Measurements from ENCODE around the gene PPM1D.

Gene PPM1D

DNA sequence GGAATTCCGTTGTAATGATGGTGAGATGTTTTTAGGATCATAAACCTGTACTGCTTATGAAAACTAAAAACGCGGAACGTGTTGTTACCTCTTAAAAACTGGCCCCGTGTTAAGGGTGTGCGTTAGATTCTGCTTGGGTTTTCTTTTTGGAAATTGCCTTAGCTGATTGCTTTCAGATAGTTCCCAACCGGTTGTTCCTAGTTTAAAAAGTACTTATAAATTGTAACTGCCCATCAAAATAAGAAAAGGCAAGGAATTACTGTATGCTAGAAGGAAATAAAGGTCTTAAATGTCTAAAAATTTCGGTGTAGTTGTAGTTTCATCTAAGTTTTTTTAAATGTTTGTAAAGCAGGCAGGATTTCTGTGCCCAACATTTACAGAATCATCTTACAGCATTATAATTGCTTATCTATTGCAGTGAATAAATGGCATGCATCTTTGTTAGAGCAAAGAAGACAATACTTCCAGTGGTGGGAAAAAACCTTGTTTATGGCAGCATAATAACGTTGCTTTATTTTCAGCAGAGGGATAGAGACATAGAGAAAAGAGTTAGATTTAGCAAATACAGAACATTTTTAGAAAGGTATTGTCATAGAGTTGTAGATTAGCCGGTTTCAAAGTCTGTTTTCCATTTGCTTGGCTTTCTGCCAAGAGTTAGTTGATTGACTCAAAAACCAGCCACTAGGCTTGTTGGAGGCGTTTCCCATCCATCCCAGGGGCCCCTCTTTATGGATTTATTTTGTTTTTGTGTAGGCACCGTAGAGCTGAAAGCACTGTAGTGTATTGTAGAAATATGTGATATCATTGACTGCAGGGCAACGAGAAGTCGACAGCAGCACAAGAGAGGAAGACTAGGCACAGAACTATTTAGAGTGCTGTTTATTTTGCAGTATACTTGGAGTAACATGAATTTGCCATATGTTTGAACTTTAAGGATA, 1.7 kb downstream of the PPM1D start:
- H3K4me1 ChIP-seq (ENCODE audit: control insufficient read depth, insufficient read depth, low read length), result peaks cover 25% of the 10 kb centered on the region
- H3K4me3 ChIP-seq (ENCODE audit: low read depth, low read length), result peak overlapping the region; percentile 94
- no peaks in the 10 kb centered on the region for H3K9me3 ChIP-seq (ENCODE audit: control insufficient read depth, insufficient read depth, low read depth, low read length)
- peak overlapping the region; percentile 98 for H3K27ac ChIP-seq (ENCODE audit: extremely low read depth, low read depth, low read length)
- ChIA-PET POLR2A (interaction anchor here (0.6 to 3.2 kb wide), 4 partner anchors 13 to 163 kb away, joined by 3 to 30 read pairs (median 4); partner anchors contain the start of gene BCAS3), CTCF (interaction anchor here (0.6 to 5.0 kb wide), 17 partner anchors 8 to 460 kb away, joined by 3 to 51 read pairs (median 3); partner anchors contain the start of gene BCAS3)
- H3K36me3 ChIP-seq (ENCODE audit: control insufficient read depth in 2 of 2, insufficient read depth in 1 of 2, low read length in 2 of 2), result no peaks in the 10 kb centered on the region; a peak in 1 of 3 replicates
- TF ChIP-seq, protein P1, sequence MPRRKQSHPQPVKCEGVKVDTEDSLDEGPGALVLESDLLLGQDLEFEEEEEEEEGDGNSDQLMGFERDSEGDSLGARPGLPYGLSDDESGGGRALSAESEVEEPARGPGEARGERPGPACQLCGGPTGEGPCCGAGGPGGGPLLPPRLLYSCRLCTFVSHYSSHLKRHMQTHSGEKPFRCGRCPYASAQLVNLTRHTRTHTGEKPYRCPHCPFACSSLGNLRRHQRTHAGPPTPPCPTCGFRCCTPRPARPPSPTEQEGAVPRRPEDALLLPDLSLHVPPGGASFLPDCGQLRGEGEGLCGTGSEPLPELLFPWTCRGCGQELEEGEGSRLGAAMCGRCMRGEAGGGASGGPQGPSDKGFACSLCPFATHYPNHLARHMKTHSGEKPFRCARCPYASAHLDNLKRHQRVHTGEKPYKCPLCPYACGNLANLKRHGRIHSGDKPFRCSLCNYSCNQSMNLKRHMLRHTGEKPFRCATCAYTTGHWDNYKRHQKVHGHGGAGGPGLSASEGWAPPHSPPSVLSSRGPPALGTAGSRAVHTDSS (tag by site-specific recombination; IDR thresholded peaks at IDR 0.05), result peak; percentile 70
- TF ChIP-seq ZNF211 (tag by site-specific recombination; IDR thresholded peaks at IDR 0.05; ENCODE audit: low read depth) (no peak), ZNF350 (tag by site-specific recombination; IDR thresholded peaks at IDR 0.05) (no peak), MZF1 (tag by site-specific recombination; IDR thresholded peaks at IDR 0.05; ENCODE audit: borderline replicate concordance) (peak; percentile 18; the same call in 1 of the 2 replicates), ZNF121 (tag by site-specific recombination; IDR thresholded peaks at IDR 0.05) (no peak), ZNF239 (tag by site-specific recombination; IDR thresholded peaks at IDR 0.05) (no peak), ZNF549 (tag by site-specific recombination; IDR thresholded peaks at IDR 0.05) (no peak), ZNF311 (tag by site-specific recombination; IDR thresholded peaks at IDR 0.05; ENCODE audit: borderline replicate concordance) (no peak), ZFP69B (tag by site-specific recombination; IDR thresholded peaks at IDR 0.05) (peak; percentile 11; the same call in 1 of the 2 replicates), ZFHX2 (tag by site-specific recombination; conservative IDR thresholded peaks at IDR 0.05) (peak; percentile 38; the same call in 1 of the 2 replicates), ZNF324 (tag by site-specific recombination; IDR thresholded peaks at IDR 0.05) (no peak), ZNF629 (tag by site-specific recombination; IDR thresholded peaks at IDR 0.05) (peak; percentile 44; the same call in 1 of the 2 replicates), ZNF501 (tag by site-specific recombination; IDR thresholded peaks at IDR 0.05) (peak; percentile 35; the same call in 1 of the 2 replicates), ZNF133 (tag by site-specific recombination; IDR thresholded peaks at IDR 0.05) (no peak), ZNF366 (tag by site-specific recombination; conservative IDR thresholded peaks at IDR 0.05) (peak; percentile 78), IKZF3 (tag by site-specific recombination; IDR thresholded peaks at IDR 0.05) (peak; percentile 72), ZBTB48 (tag by site-specific recombination; IDR thresholded peaks at IDR 0.05) (peak; percentile 87), OSR2 (tag by site-specific recombination; IDR thresholded peaks at IDR 0.05) (0 out of 2 replicates have a peak, but pooled peaks have one; percentile 11), ZNF768 (tag by site-specific recombination; IDR thresholded peaks at IDR 0.05) (no peak), ZNF76 (tag by site-specific recombination; IDR thresholded peaks at IDR 0.05; ENCODE audit: borderline replicate concordance, low read depth) (peak; percentile 80), ZNF2 (tag by site-specific recombination; IDR thresholded peaks at IDR 0.05) (0 out of 2 replicates have a peak, but pooled peaks have one; percentile 14), SP7 (tag by site-specific recombination; IDR thresholded peaks at IDR 0.05) (peak; percentile 28), SP3 (tag by site-specific recombination; IDR thresholded peaks at IDR 0.05) (peak; percentile 68), ZNF600 (tag by site-specific recombination; IDR thresholded peaks at IDR 0.05) (peak; percentile 81), KLF10 (tag by site-specific recombination; IDR thresholded peaks at IDR 0.05) (peak; percentile 69; the same call in 1 of the 2 replicates), ZNF266 (tag by site-specific recombination; IDR thresholded peaks at IDR 0.05; ENCODE audit: low read depth) (no peak)
- TF ChIP-seq, protein P2, sequence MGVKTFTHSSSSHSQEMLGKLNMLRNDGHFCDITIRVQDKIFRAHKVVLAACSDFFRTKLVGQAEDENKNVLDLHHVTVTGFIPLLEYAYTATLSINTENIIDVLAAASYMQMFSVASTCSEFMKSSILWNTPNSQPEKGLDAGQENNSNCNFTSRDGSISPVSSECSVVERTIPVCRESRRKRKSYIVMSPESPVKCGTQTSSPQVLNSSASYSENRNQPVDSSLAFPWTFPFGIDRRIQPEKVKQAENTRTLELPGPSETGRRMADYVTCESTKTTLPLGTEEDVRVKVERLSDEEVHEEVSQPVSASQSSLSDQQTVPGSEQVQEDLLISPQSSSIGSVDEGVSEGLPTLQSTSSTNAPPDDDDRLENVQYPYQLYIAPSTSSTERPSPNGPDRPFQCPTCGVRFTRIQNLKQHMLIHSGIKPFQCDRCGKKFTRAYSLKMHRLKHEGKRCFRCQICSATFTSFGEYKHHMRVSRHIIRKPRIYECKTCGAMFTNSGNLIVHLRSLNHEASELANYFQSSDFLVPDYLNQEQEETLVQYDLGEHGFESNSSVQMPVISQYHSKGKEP (tag by site-specific recombination; IDR thresholded peaks at IDR 0.05), result peak; percentile 57; the same call in 1 of the 2 replicates
- TF ChIP-seq, protein P3, sequence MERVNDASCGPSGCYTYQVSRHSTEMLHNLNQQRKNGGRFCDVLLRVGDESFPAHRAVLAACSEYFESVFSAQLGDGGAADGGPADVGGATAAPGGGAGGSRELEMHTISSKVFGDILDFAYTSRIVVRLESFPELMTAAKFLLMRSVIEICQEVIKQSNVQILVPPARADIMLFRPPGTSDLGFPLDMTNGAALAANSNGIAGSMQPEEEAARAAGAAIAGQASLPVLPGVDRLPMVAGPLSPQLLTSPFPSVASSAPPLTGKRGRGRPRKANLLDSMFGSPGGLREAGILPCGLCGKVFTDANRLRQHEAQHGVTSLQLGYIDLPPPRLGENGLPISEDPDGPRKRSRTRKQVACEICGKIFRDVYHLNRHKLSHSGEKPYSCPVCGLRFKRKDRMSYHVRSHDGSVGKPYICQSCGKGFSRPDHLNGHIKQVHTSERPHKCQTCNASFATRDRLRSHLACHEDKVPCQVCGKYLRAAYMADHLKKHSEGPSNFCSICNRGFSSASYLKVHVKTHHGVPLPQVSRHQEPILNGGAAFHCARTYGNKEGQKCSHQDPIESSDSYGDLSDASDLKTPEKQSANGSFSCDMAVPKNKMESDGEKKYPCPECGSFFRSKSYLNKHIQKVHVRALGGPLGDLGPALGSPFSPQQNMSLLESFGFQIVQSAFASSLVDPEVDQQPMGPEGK (tag by site-specific recombination; IDR thresholded peaks at IDR 0.05), result peak; percentile 65
- TF ChIP-seq, protein P4, sequence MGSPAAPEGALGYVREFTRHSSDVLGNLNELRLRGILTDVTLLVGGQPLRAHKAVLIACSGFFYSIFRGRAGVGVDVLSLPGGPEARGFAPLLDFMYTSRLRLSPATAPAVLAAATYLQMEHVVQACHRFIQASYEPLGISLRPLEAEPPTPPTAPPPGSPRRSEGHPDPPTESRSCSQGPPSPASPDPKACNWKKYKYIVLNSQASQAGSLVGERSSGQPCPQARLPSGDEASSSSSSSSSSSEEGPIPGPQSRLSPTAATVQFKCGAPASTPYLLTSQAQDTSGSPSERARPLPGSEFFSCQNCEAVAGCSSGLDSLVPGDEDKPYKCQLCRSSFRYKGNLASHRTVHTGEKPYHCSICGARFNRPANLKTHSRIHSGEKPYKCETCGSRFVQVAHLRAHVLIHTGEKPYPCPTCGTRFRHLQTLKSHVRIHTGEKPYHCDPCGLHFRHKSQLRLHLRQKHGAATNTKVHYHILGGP (tag by site-specific recombination; IDR thresholded peaks at IDR 0.05), result no peak
- TF ChIP-seq, protein P5, sequence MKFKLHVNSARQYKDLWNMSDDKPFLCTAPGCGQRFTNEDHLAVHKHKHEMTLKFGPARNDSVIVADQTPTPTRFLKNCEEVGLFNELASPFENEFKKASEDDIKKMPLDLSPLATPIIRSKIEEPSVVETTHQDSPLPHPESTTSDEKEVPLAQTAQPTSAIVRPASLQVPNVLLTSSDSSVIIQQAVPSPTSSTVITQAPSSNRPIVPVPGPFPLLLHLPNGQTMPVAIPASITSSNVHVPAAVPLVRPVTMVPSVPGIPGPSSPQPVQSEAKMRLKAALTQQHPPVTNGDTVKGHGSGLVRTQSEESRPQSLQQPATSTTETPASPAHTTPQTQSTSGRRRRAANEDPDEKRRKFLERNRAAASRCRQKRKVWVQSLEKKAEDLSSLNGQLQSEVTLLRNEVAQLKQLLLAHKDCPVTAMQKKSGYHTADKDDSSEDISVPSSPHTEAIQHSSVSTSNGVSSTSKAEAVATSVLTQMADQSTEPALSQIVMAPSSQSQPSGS (tag by site-specific recombination; IDR thresholded peaks at IDR 0.05; ENCODE audit: low read depth), result peak; percentile 55

All from HEK293 (cell line).